ENCODE data around the gene TRIP12.
A peak's percentile ranks its signal among the peaks of the same experiment; 100 is the strongest.
"Not testable (repeated sequence)": the region's sequence is repeated elsewhere in the genome, so short reads cannot be mapped to it uniquely, and the experiment has no call there.

Gene TRIP12

DNA sequence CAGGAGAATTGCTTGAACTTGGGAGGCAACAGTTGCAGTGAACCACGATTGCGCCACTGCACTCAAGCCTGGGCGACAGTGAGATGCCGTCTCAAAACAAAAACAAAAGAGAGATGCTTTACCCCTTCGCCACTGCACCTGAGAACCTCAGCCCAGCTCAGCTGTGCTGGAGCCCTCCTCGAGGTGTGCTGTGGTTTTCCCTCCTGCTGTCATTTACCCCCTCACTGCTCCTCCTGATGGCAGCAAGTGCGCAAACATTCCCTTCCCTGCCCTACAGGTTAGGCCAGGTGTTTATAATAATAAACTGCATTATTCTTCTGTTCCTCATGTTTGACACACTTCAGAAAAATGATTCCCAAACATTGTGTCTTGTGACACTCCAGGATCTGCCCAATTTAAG lies 8.8 kb upstream of the TRIP12 start:
- Mint-ChIP-seq H3K36me3 (no peaks in the 10 kb centered on the region), H3K9me3 (no peaks in the 10 kb centered on the region), H3K4me1 (peaks cover 11% of the 10 kb centered on the region), H3K4me3 (no peak overlapping the region), H3K27me3 (no peaks in the 10 kb centered on the region), H3K27ac (no peak overlapping the region)
- CTCF ChIA-PET = no interaction called here
- DNase-seq = no peak

DNA sequence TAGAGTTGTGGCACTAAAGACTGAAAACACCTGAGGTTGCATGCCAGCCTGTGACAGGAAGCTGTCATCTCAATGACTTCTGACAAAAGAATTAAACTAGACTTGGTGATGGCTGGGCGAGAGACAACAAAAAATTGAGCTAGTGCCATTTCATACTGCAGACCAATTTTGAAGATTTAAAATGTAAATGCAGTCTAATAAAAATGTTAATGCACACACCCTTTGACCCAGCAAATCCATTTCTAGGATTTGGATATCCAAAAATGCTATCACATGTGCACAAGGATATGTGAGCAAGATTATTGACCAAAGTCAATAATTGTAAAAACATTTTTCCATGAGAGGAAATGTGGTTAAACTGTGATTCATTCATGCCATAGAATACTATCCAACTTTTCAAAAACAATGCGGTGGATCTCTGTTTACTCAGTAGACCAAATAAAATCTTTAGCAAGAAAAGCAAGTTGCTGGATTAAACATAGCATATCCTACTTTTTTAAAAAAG lies 6.1 kb upstream of the TRIP12 start:
- no peak overlapping the region for H3K27ac Mint-ChIP-seq
- no peak overlapping the region for H3K4me3 Mint-ChIP-seq
- H3K9me3 Mint-ChIP-seq = no peaks in the 10 kb centered on the region
- DNase-seq = no peak
- H3K36me3 Mint-ChIP-seq = no peaks in the 10 kb centered on the region
- H3K4me1 Mint-ChIP-seq = peaks cover 30% of the 10 kb centered on the region
- CTCF ChIA-PET = interaction anchor here (1.3 kb wide), 1 partner anchor 123 kb away, joined by 4 read pairs; no protein-coding TSS in a partner anchor
- H3K27me3 Mint-ChIP-seq = no peaks in the 10 kb centered on the region

DNA sequence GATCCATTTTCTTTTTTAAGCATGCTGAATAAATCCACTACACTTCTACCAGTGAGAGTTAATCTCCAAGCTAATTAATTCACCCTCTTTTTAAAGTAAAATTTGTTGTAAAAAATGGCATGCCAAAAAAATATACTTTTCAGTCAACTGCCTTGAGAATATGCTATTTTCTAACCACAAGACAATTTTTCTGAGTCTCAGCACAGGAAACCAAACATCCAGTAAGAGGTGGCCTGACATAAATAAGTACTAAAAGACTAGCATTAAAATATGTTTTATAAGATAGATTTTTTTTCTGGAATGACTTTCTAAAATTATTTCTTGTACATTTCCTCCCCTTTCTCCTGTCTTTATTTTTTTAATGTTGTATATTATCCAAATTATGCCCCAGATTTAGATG lies 3.4 kb upstream of the TRIP12 start:
- H3K27ac Mint-ChIP-seq = no peak overlapping the region
- CTCF ChIA-PET = interaction anchor here (1.2 kb wide), 1 partner anchor 127 kb away, joined by 4 read pairs; no protein-coding TSS in a partner anchor
- no peak for DNase-seq
- no peaks in the 10 kb centered on the region for H3K9me3 Mint-ChIP-seq
- H3K4me1 Mint-ChIP-seq = peaks cover 44% of the 10 kb centered on the region
- no peak overlapping the region for H3K4me3 Mint-ChIP-seq
- peaks cover 8% of the 10 kb centered on the region for H3K36me3 Mint-ChIP-seq
- peaks cover 5% of the 10 kb centered on the region for H3K27me3 Mint-ChIP-seq

DNA sequence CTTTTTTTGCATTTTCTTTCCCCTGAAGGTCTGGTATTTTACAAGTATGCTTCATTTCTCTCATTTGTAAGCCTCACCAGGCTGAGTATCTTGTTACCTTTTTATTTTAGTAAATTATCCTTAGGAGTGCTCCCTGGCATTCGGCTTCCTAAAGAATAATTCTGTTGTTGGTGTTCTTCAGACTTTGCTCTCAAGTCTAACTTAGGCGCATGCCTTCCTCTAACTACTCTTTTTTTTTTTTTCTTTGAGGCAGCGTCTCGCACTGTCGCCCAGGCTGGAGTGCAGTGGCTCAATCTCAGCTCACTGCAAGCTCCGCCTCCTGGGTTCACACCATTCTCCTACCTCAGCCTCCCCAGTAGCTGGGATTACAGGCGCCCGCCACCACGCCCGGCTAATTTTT lies 2.7 kb upstream of the TRIP12 start:
- H3K27me3 Mint-ChIP-seq, CTCF ChIA-PET, DNase-seq, H3K4me3 Mint-ChIP-seq, H3K27ac Mint-ChIP-seq, H3K9me3 Mint-ChIP-seq: not testable (repeated sequence)
- H3K36me3 Mint-ChIP-seq = peaks cover 14% of the 10 kb centered on the region
- H3K4me1 Mint-ChIP-seq = peaks cover 51% of the 10 kb centered on the region

DNA sequence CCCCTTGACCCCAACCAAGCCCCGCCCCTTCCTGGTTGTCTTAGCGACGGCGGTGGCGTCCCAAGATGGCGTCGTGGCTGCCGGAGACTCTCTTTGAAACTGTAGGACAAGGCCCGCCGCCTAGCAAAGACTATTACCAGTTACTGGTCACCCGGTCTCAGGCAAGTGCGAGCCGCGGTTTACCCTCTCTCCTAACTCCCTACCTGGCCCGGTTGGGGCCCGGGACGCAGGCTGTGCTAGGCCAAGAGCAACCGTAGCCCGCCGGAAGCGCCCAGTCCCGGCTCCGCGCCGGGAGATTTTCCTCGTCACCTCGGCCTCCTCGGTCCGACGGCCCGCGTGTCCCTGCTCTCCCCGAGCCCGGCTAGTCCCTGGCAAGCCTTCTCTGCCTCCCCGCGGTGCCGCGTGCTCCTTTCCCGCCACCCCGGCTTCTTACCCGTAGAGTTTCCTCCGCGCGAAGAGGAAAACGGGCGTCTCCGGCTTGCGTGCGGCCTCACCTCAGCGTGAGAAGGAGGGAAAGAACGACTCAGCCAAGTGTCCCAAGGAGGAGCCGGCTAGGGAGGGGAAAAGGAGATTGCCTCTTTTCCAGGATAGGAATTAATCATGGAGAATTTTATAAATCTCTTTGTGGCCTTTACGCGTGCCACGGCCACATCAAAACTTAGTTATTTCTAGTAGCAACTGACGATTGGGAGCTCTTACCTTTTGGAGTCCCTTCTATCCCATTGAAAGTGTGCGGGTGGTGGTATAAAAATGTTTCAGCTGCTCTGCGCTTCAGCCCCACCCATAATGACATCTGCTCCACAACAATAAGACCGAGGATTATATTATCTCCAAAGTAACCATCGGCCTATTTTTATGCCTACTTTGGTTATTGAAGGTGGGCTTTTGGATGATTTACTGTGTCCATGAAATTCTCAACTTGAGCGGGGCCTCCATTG lies 909 bp upstream of the TRIP12 start, which contains the start of gene FBXO36:
Gene FBXO36, plus strand, starts transcription at position 55 of the 938 bp plus-strand sequence. Its CDS starts 11 bp downstream, at position 66.
- no peaks in the 10 kb centered on the region for H3K9me3 Mint-ChIP-seq

DNA sequence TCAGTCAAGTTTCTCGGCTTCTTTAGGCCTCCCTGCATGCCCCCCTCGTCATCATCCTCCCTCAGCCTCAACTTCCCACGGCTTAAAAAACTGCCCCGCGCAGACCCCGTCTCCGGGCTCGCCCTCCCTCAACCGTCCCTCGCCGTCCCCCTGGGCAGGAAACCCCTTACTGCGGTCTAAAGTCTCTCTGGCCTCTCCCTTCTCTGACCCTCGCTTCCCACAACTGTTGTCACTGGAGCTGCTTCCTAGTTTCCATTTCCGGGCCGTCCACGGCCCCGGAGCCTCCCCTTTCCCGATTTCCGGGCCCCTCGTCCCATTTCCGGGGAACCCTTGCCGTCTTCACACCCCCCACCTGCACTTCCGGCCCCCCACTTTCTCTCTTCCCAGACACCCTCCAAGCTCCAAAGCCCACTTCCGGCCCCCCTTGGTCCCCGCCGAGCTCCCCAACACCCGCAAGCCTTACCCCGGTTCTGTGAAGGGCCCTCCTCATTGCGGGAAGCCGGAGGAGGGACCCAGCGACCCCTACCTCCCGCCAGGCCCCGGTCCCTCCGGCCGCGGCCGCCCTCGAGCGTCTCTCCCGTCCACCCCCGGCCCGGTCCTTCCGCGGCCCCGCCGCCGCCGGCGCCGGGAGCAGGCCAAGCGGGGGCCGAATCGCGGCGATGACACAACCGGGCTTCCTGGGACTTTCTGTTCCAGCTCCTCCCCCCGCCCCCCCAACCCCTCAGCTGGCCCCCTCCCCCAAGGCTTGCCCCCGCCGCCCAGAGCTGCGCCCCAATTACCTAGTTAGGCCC lies 513 bp downstream of the TRIP12 start:
- CTCF ChIA-PET = interaction anchor here (1.0 kb wide), 1 partner anchor 12 kb away, joined by 3 read pairs; no protein-coding TSS in a partner anchor
- DNase-seq = peak; percentile 81
- Mint-ChIP-seq H3K9me3 (no peaks in the 10 kb centered on the region), H3K27me3 (peaks cover 5% of the 10 kb centered on the region), H3K27ac (peak overlapping the region; percentile 99), H3K4me3 (peak overlapping the region; percentile 98), H3K36me3 (peaks cover 28% of the 10 kb centered on the region), H3K4me1 (peaks cover 60% of the 10 kb centered on the region)

More for the DNA sequence above, 909 bp upstream of the TRIP12 start, which contains the start of gene FBXO36:
- CTCF ChIA-PET = interaction anchor here (1.0 kb wide), 1 partner anchor 13 kb away, joined by 3 read pairs; no protein-coding TSS in a partner anchor
- H3K27ac Mint-ChIP-seq = peak within 1 kb of the TSS; percentile 99
- H3K27me3 Mint-ChIP-seq = peaks cover 5% of the 10 kb centered on the region
- peaks cover 62% of the 10 kb centered on the region for H3K4me1 Mint-ChIP-seq
- peak within 1 kb of the TSS; percentile 98 for H3K4me3 Mint-ChIP-seq
- H3K36me3 Mint-ChIP-seq = peaks cover 23% of the 10 kb centered on the region
- DNase-seq = peak; percentile 92

DNA sequence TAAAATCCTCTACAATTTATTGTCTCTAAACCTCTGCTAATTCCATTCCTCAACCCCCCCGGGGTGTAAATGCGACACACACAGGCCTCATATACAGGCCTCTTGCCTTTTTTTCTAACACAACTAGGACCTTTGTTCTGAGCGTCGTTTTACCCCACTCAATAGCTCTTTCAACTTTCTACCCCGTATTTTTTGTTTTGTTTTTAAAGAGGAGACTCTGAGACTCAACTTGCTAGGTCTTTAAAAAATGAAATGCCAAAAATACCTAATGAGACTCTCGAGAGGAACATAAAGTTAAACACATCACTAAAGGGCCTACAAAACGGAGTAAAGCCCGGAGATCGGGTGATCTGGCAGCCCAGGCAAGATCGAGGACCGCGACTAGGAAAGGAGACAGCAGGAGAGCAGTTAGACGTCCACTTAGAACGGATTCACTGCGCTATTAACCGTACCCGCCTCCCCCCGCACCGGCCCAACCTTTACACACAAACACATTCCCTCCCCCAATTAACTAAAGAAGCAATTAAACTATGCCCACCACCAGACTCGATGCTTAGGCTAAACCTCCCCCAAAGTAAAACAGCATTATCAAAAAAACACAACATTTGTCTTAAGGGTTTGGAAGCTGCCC lies 1.7 kb downstream of the TRIP12 start:
- Mint-ChIP-seq H3K27me3 (peaks cover 5% of the 10 kb centered on the region), H3K9me3 (no peaks in the 10 kb centered on the region), H3K36me3 (peaks cover 28% of the 10 kb centered on the region), H3K27ac (peak overlapping the region; percentile 97), H3K4me3 (peak overlapping the region; percentile 98), H3K4me1 (peaks cover 55% of the 10 kb centered on the region)
- peak; percentile 37 for DNase-seq
- CTCF ChIA-PET = interaction anchor here (1.3 to 1.7 kb wide), 2 partner anchors 9 to 139 kb away, joined by 3 to 5 read pairs; no protein-coding TSS in a partner anchor

DNA sequence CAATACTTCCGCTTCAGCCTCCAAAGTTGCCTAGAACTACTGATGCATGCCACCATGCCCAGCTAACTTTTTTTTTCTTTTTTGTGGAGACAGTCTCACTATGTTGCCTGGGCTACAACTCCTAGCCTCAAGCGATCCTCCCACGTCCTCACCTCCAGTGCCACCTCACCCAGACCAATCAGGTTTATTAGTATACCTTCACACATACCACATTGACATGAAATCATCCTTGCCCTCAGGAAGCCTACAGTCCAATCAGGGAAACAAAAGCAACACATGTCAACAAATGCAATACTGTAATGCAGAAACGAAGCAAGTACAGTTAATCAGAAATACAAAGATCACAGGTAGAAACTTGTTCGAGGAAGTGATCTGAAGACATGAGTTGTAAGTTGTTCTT lies 4.0 kb downstream of the TRIP12 start:
- Mint-ChIP-seq H3K4me1 (peaks cover 48% of the 10 kb centered on the region), H3K27me3 (peaks cover 5% of the 10 kb centered on the region), H3K4me3 (no peak overlapping the region), H3K36me3 (peaks cover 32% of the 10 kb centered on the region), H3K27ac (no peak overlapping the region), H3K9me3 (no peaks in the 10 kb centered on the region)
- CTCF ChIA-PET = no interaction called here
- DNase-seq = no peak

DNA sequence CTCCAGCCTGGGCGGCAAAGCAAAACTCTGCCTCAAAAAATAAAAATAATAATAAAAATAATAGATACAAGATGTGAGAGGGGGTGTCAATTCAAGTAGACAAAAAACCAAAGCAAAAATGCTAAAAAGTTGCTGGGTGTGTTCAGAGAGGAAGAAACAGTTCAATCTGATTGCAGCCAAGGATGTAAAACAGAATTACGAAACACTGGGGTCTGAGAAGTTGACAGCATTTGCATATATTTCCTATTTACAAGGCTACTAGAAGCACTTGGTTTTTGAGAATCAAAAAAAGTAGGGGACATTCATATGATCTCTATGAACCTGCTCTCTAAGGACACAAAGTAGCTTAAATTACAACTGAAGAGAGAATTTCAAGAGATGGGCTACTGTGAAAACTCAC lies 7.6 kb downstream of the TRIP12 start:
- CTCF ChIA-PET = interaction anchor here (1.3 to 6.1 kb wide), 2 partner anchors 113 to 132 kb away, joined by 3 to 63 read pairs; no protein-coding TSS in a partner anchor
- no peak overlapping the region for H3K27ac Mint-ChIP-seq
- no peaks in the 10 kb centered on the region for H3K9me3 Mint-ChIP-seq
- no peak overlapping the region for H3K4me3 Mint-ChIP-seq
- peaks cover 49% of the 10 kb centered on the region for H3K4me1 Mint-ChIP-seq
- peaks cover 19% of the 10 kb centered on the region for H3K36me3 Mint-ChIP-seq
- DNase-seq = no peak
- H3K27me3 Mint-ChIP-seq = no peaks in the 10 kb centered on the region

DNA sequence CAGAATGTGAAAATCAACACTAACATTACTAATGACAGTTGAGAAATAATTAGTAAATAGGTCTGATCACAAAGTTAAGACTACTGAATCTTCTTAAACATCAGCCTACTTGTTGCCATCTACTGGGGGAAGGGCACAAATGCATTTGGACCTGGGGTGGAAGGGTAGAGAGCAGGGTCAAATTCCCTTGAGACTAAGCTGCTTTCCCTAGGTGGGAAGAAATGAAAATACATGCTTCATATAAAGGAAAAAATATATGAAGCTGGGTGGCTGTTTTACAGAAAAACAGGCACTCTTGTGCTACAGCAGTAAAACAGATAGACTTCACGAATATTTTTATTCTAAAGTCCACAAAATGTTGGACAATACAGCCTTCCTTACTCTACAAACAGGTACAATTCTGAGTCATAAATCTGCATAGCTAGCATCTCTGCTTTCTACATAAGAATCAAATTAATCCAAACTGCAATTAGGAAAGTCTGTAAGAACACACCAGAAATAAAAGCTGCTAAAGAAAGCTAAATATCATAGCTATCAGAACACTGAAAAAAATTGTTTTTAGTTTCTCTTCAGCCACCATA lies 10.9 kb downstream of the TRIP12 start:
- CTCF ChIA-PET = interaction anchor here (0.9 to 6.1 kb wide), 8 partner anchors 9 to 130 kb away, joined by 3 to 63 read pairs (median 6); no protein-coding TSS in a partner anchor
- Mint-ChIP-seq H3K36me3 (peaks cover 15% of the 10 kb centered on the region), H3K9me3 (no peaks in the 10 kb centered on the region), H3K27ac (peak overlapping the region; percentile 42), H3K4me3 (no peak overlapping the region), H3K27me3 (no peaks in the 10 kb centered on the region), H3K4me1 (peaks cover 34% of the 10 kb centered on the region)
- no peak for DNase-seq

DNA sequence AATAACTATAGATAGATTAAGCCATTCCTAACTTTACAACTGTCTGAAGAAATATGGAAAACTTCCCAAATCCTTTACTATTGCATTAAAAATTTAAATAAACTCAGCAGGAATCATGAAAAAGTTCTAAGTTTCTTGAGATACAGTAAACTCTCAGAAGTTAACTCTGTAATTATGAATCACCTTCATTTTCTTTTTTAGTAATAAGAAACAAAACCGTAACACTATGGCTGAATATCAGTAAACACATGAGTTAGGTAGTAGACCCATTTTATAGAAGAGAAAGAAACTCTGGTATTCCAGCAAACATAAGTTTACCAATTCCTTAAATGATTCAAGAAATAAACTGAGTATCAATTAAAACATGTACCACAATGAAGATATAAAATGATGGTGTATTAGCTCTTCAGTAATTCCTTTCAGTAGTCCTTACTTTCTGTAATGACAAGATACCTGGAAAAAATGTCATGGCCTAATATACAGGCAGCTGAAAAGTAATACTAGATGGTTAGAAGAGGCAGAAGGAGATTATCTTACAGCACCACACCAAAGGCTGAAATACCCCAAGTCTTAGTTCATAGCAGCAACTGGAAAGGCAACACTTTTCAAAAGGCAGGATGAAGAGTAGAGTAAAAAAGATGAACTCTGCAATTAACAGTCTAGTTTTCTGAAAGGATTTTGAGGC lies 11.5 kb downstream of the TRIP12 start:
- no peaks in the 10 kb centered on the region for H3K9me3 Mint-ChIP-seq
- H3K4me1 Mint-ChIP-seq = peaks cover 33% of the 10 kb centered on the region
- H3K36me3 Mint-ChIP-seq = peaks cover 17% of the 10 kb centered on the region
- H3K4me3 Mint-ChIP-seq = no peak overlapping the region
- H3K27me3 Mint-ChIP-seq = no peaks in the 10 kb centered on the region
- no peak overlapping the region for H3K27ac Mint-ChIP-seq
- CTCF ChIA-PET = interaction anchor here (0.9 to 6.1 kb wide), 10 partner anchors 8 to 129 kb away, joined by 3 to 63 read pairs (median 5); no protein-coding TSS in a partner anchor
- DNase-seq = no peak

DNA sequence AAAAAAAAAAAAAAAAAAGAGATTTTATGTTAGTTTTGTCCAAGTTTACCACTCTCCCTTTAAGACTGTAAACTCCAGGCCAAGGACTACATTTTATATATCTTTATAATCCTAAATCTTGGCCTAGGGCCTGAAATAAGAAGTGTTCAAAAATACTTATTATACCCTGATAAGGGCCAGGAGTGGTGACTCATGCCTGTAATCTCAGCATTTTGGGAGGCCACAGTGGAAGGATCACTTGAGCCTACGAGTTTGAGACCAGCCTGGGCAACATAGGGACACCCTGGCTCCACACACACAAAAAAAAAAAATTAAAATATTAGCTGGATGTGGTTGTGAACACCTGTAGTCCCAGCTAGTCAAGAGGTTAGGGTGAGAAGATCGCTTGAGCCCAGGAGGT lies 12.7 kb downstream of the TRIP12 start:
- no peak for DNase-seq
- Mint-ChIP-seq H3K27ac (no peak overlapping the region), H3K36me3 (peaks cover 16% of the 10 kb centered on the region), H3K27me3 (no peaks in the 10 kb centered on the region), H3K4me1 (peaks cover 29% of the 10 kb centered on the region), H3K9me3 (no peaks in the 10 kb centered on the region), H3K4me3 (no peak overlapping the region)
- CTCF ChIA-PET = interaction anchor here (0.8 to 6.1 kb wide), 4 partner anchors 8 to 251 kb away, joined by 3 to 63 read pairs (median 4); partner anchors contain the start of genes FBXO36 and TRIP12

DNA sequence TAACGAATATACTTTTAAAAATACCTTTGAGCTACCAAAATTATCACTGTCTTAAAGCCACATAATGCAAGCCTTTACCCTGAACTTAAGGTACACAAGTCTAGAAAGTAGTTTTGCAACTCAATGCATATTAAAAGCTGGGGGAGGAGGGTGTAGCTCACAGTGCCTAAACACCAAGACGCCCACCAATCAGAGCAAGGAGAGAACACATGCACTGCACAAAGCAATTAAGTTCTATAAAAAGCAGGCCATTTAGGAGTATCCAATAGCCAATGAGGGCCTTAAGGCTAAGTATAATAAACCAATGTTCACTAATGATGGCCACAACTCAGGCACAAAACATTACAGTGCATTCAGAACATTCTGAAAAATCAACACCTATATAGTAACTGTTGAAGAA lies 16.2 kb downstream of the TRIP12 start:
- Mint-ChIP-seq H3K4me1 (peaks cover 15% of the 10 kb centered on the region), H3K4me3 (no peak overlapping the region), H3K36me3 (peaks cover 32% of the 10 kb centered on the region), H3K27ac (no peak overlapping the region), H3K9me3 (no peaks in the 10 kb centered on the region), H3K27me3 (no peaks in the 10 kb centered on the region)
- CTCF ChIA-PET = no interaction called here
- no peak for DNase-seq

Data from activated naive CD4-positive, alpha-beta T cell treated with anti-CD3 and anti-CD28 coated beads, Interleukin-2, amount 10 ng/mL, durations not matched to agents 7 days and 5 days (primary cell).